ENCODE measurements around the gene PAX2.
A peak's percentile ranks its signal among the peaks of the same experiment; 100 is the strongest.

PAX2 gene

GRCh38 chr10:100826983-100827818 is 81.8 kb downstream of the PAX2 start:
- Histone ChIP-seq H3K4me1 (ENCODE audit: control insufficient read depth in 1 of 2, insufficient read depth in 2 of 2, low read length in 2 of 2) (peaks cover 11 to 16% of the 10 kb centered on the region in 2 donors), H3K27me3 (ENCODE audit: control insufficient read depth in 1 of 2, insufficient read depth in 2 of 2, low read length in 2 of 2) (peaks cover 84 to 95% of the 10 kb centered on the region in 2 donors), H3K4me3 (ENCODE audit: low read depth in 1 of 2, low read length in 2 of 2) (peak overlapping the region; percentile 35 to 59), H3K36me3 (ENCODE audit: control insufficient read depth in 1 of 2, insufficient read depth in 2 of 2, low read length in 2 of 2) (no peaks in the 10 kb centered on the region), H3K27ac (ENCODE audit: low read depth, low read length) (no peak overlapping the region), H3K9me3 (ENCODE audit: control insufficient read depth in 1 of 2, low read length in 2 of 2) (no peaks in the 10 kb centered on the region), H3K9ac (ENCODE audit: low read depth in 1 of 2, low read length in 2 of 2) (no peak overlapping the region)

- Histone ChIP-seq H3K9ac (ENCODE audit: low read depth in 1 of 2, low read length in 2 of 2) (no peak overlapping the region), H3K27ac (ENCODE audit: low read depth, low read length) (no peak overlapping the region), H3K9me3 (ENCODE audit: control insufficient read depth in 1 of 2, low read length in 2 of 2) (no peaks in the 10 kb centered on the region), H3K27me3 (ENCODE audit: control insufficient read depth in 1 of 2, insufficient read depth in 2 of 2, low read length in 2 of 2) (peaks cover 87 to 88% of the 10 kb centered on the region in 2 donors), H3K4me3 (ENCODE audit: low read depth in 1 of 2, low read length in 2 of 2) (peak overlapping the region; percentile 54 to 55), H3K4me1 (ENCODE audit: control insufficient read depth in 1 of 2, insufficient read depth in 2 of 2, low read length in 2 of 2) (peaks cover 11 to 16% of the 10 kb centered on the region in 2 donors), H3K36me3 (ENCODE audit: control insufficient read depth in 1 of 2, insufficient read depth in 2 of 2, low read length in 2 of 2) (no peaks in the 10 kb centered on the region)
These were observed 82.7 kb downstream of the PAX2 start for GRCh38 chr10:100827819-100828737.

- Histone ChIP-seq H3K36me3 (ENCODE audit: control insufficient read depth in 1 of 2, insufficient read depth in 2 of 2, low read length in 2 of 2) (no peaks in the 10 kb centered on the region), H3K4me3 (ENCODE audit: low read depth in 1 of 2, low read length in 2 of 2) (peak overlapping the region; percentile 56 to 66), H3K4me1 (ENCODE audit: control insufficient read depth in 1 of 2, insufficient read depth in 2 of 2, low read length in 2 of 2) (peaks cover 11 to 16% of the 10 kb centered on the region in 2 donors), H3K27me3 (ENCODE audit: control insufficient read depth in 1 of 2, insufficient read depth in 2 of 2, low read length in 2 of 2) (peaks cover 84 to 87% of the 10 kb centered on the region in 2 donors), H3K9ac (ENCODE audit: low read depth in 1 of 2, low read length in 2 of 2) (no peak overlapping the region), H3K9me3 (ENCODE audit: control insufficient read depth in 1 of 2, low read length in 2 of 2) (no peaks in the 10 kb centered on the region), H3K27ac (ENCODE audit: low read depth, low read length) (no peak overlapping the region)
These were observed 83.3 kb downstream of the PAX2 start for GRCh38 chr10:100828738-100829096.

GRCh38 chr10:100829097-100829870 is 83.9 kb downstream of the PAX2 start:
- peaks cover 79 to 81% of the 10 kb centered on the region in 2 donors for H3K27me3 ChIP-seq (ENCODE audit: control insufficient read depth in 1 of 2, insufficient read depth in 2 of 2, low read length in 2 of 2)

GRCh38 chr10:100829933-100830727 is 84.7 kb downstream of the PAX2 start:
- Histone ChIP-seq H3K9ac (ENCODE audit: low read depth in 1 of 2, low read length in 2 of 2) (no peak overlapping the region), H3K27ac (ENCODE audit: low read depth, low read length) (no peak overlapping the region), H3K36me3 (ENCODE audit: control insufficient read depth in 1 of 2, insufficient read depth in 2 of 2, low read length in 2 of 2) (no peaks in the 10 kb centered on the region), H3K27me3 (ENCODE audit: control insufficient read depth in 1 of 2, insufficient read depth in 2 of 2, low read length in 2 of 2) (peaks cover 71 to 73% of the 10 kb centered on the region in 2 donors), H3K4me1 (ENCODE audit: control insufficient read depth in 1 of 2, insufficient read depth in 2 of 2, low read length in 2 of 2) (peaks cover 11 to 16% of the 10 kb centered on the region in 2 donors), H3K9me3 (ENCODE audit: control insufficient read depth in 1 of 2, low read length in 2 of 2) (no peaks in the 10 kb centered on the region), H3K4me3 (ENCODE audit: low read depth in 1 of 2, low read length in 2 of 2) (no peak overlapping the region)

More at GRCh38 chr10:100829097-100829870, 83.9 kb downstream of the PAX2 start:
- H3K4me3 ChIP-seq (ENCODE audit: low read depth in 1 of 2, low read length in 2 of 2): peak overlapping the region; percentile 56 to 66
- no peaks in the 10 kb centered on the region for H3K9me3 ChIP-seq (ENCODE audit: control insufficient read depth in 1 of 2, low read length in 2 of 2)
- H3K4me1 ChIP-seq (ENCODE audit: control insufficient read depth in 1 of 2, insufficient read depth in 2 of 2, low read length in 2 of 2): peaks cover 11 to 16% of the 10 kb centered on the region in 2 donors
- no peak overlapping the region for H3K9ac ChIP-seq (ENCODE audit: low read depth in 1 of 2, low read length in 2 of 2)
- no peak overlapping the region for H3K27ac ChIP-seq (ENCODE audit: low read depth, low read length)
- no peaks in the 10 kb centered on the region for H3K36me3 ChIP-seq (ENCODE audit: control insufficient read depth in 1 of 2, insufficient read depth in 2 of 2, low read length in 2 of 2)

- no peak overlapping the region for H3K4me3 ChIP-seq (ENCODE audit: low read depth in 1 of 2, low read length in 2 of 2)
- H3K36me3 ChIP-seq (ENCODE audit: control insufficient read depth in 1 of 2, insufficient read depth in 2 of 2, low read length in 2 of 2): no peaks in the 10 kb centered on the region
- no peaks in the 10 kb centered on the region for H3K9me3 ChIP-seq (ENCODE audit: control insufficient read depth in 1 of 2, low read length in 2 of 2)
- H3K27me3 ChIP-seq (ENCODE audit: control insufficient read depth in 1 of 2, insufficient read depth in 2 of 2, low read length in 2 of 2): peaks cover 65 to 67% of the 10 kb centered on the region in 2 donors
- no peak overlapping the region for H3K9ac ChIP-seq (ENCODE audit: low read depth in 1 of 2, low read length in 2 of 2)
- H3K27ac ChIP-seq (ENCODE audit: low read depth, low read length): no peak overlapping the region
- peaks cover 11 to 16% of the 10 kb centered on the region in 2 donors for H3K4me1 ChIP-seq (ENCODE audit: control insufficient read depth in 1 of 2, insufficient read depth in 2 of 2, low read length in 2 of 2)
These were observed 85.3 kb downstream of the PAX2 start for GRCh38 chr10:100830728-100831111.

GRCh38 chr10:100831742-100832141 is 86.4 kb downstream of the PAX2 start:
- Histone ChIP-seq H3K9me3 (ENCODE audit: control insufficient read depth in 1 of 2, low read length in 2 of 2) (no peaks in the 10 kb centered on the region), H3K36me3 (ENCODE audit: control insufficient read depth in 1 of 2, insufficient read depth in 2 of 2, low read length in 2 of 2) (no peaks in the 10 kb centered on the region), H3K4me1 (ENCODE audit: control insufficient read depth in 1 of 2, insufficient read depth in 2 of 2, low read length in 2 of 2) (peaks cover 11 to 16% of the 10 kb centered on the region in 2 donors), H3K27ac (ENCODE audit: low read depth, low read length) (no peak overlapping the region), H3K9ac (ENCODE audit: low read depth in 1 of 2, low read length in 2 of 2) (no peak overlapping the region), H3K4me3 (ENCODE audit: low read depth in 1 of 2, low read length in 2 of 2) (no peak overlapping the region), H3K27me3 (ENCODE audit: control insufficient read depth in 1 of 2, insufficient read depth in 2 of 2, low read length in 2 of 2) (peaks cover 57% of the 10 kb centered on the region in 2 donors)

GRCh38 chr10:100835810-100836209 is 90.4 kb downstream of the PAX2 start:
- peaks cover 30 to 35% of the 10 kb centered on the region in 2 donors for H3K27me3 ChIP-seq (ENCODE audit: control insufficient read depth in 1 of 2, insufficient read depth in 2 of 2, low read length in 2 of 2)
- H3K9me3 ChIP-seq (ENCODE audit: control insufficient read depth in 1 of 2, low read length in 2 of 2): no peaks in the 10 kb centered on the region
- H3K27ac ChIP-seq (ENCODE audit: low read depth, low read length): no peak overlapping the region
- no peaks in the 10 kb centered on the region for H3K4me1 ChIP-seq (ENCODE audit: control insufficient read depth in 1 of 2, insufficient read depth in 2 of 2, low read length in 2 of 2)
- H3K4me3 ChIP-seq (ENCODE audit: low read depth in 1 of 2, low read length in 2 of 2): no peak overlapping the region
- H3K9ac ChIP-seq (ENCODE audit: low read depth in 1 of 2, low read length in 2 of 2): no peak overlapping the region
- no peaks in the 10 kb centered on the region for H3K36me3 ChIP-seq (ENCODE audit: control insufficient read depth in 1 of 2, insufficient read depth in 2 of 2, low read length in 2 of 2)

- H3K27ac ChIP-seq (ENCODE audit: low read depth, low read length): no peak overlapping the region
- no peaks in the 10 kb centered on the region for H3K36me3 ChIP-seq (ENCODE audit: control insufficient read depth in 1 of 2, insufficient read depth in 2 of 2, low read length in 2 of 2)
- no peak overlapping the region for H3K4me3 ChIP-seq (ENCODE audit: low read depth in 1 of 2, low read length in 2 of 2)
- peaks cover 20 to 24% of the 10 kb centered on the region in 2 donors for H3K27me3 ChIP-seq (ENCODE audit: control insufficient read depth in 1 of 2, insufficient read depth in 2 of 2, low read length in 2 of 2)
- H3K9ac ChIP-seq (ENCODE audit: low read depth in 1 of 2, low read length in 2 of 2): no peak overlapping the region
- H3K9me3 ChIP-seq (ENCODE audit: control insufficient read depth in 1 of 2, low read length in 2 of 2): no peaks in the 10 kb centered on the region
- no peaks in the 10 kb centered on the region for H3K4me1 ChIP-seq (ENCODE audit: control insufficient read depth in 1 of 2, insufficient read depth in 2 of 2, low read length in 2 of 2)
These were observed 91.5 kb downstream of the PAX2 start for GRCh38 chr10:100836891-100837290.

Data from duodenal mucosa (tissue), 2 donors.